Adipocyte (in vitro differentiated cells): ENCODE results near the gene UBE2G2.

Experiments used
- DNase-seq: peaks from one replicate; pipeline ENCODE4 v3.0.0-alpha.2; 2015; ENCODE audit warnings: low read depth
- H3K27me3 ChIP-seq: replicated peaks from 2 replicates; pipeline ENCODE4 v1.7.0; 2013; ENCODE audit warnings: mild to moderate bottlenecking, low read length, moderate library complexity; ENCODE audit not compliant: control insufficient read depth, insufficient read depth
- H3K36me3 ChIP-seq: 2 replicates; pipeline ENCODE4 v1.7.0; 2013; ENCODE audit warnings: low read length, mild to moderate bottlenecking, moderate library complexity; ENCODE audit not compliant: control insufficient read depth, insufficient read depth, severe bottlenecking
- H3K4me1 ChIP-seq: 2 replicates; pipeline ENCODE4 v1.7.0; 2013; ENCODE audit warnings: mild to moderate bottlenecking, low read length, moderate library complexity; ENCODE audit not compliant: control insufficient read depth, insufficient read depth
- H3K4me3 ChIP-seq: 2 replicates; pipeline ENCODE4 v1.7.0; 2013; ENCODE audit warnings: mild to moderate bottlenecking, low read length, moderate library complexity
- H3K9ac ChIP-seq: 2 replicates; pipeline ENCODE4 v1.7.0; 2013; ENCODE audit warnings: mild to moderate bottlenecking, low read length, moderate library complexity
- H3K9me3 ChIP-seq: 2 replicates; pipeline ENCODE4 v1.7.0; 2013; ENCODE audit warnings: mild to moderate bottlenecking, low read length, moderate library complexity; ENCODE audit not compliant: control insufficient read depth

The UBE2G2 gene

GRCh38 chr21:44766818-44767354 is 34.7 kb downstream of the UBE2G2 start:
- H3K27me3 ChIP-seq: no peaks in the 10 kb centered on the region
- DNase-seq: no peak
- H3K36me3 ChIP-seq: peaks cover 27% of the 10 kb centered on the region
- no peak overlapping the region for H3K4me3 ChIP-seq
- no peaks in the 10 kb centered on the region for H3K9me3 ChIP-seq
- H3K9ac ChIP-seq: no peak overlapping the region
- no peaks in the 10 kb centered on the region for H3K4me1 ChIP-seq

- peaks cover 20% of the 10 kb centered on the region for H3K36me3 ChIP-seq
- no peak overlapping the region for H3K9ac ChIP-seq
- H3K4me1 ChIP-seq: no peaks in the 10 kb centered on the region
- no peak overlapping the region for H3K4me3 ChIP-seq
- no peaks in the 10 kb centered on the region for H3K9me3 ChIP-seq
- no peak for DNase-seq
- peaks cover 6% of the 10 kb centered on the region for H3K27me3 ChIP-seq
Observed at GRCh38 chr21:44766014-44766817, 35.4 kb downstream of the UBE2G2 start.

GRCh38 chr21:44765231-44766013 is 36.2 kb downstream of the UBE2G2 start:
- no peak for DNase-seq
- H3K36me3 ChIP-seq: peaks cover 12% of the 10 kb centered on the region

GRCh38 chr21:44764319-44765230 is 37.0 kb downstream of the UBE2G2 start:
- Histone ChIP-seq H3K9me3 (no peaks in the 10 kb centered on the region), H3K4me1 (no peaks in the 10 kb centered on the region), H3K27me3 (peaks cover 22% of the 10 kb centered on the region), H3K4me3 (no peak overlapping the region), H3K36me3 (peaks cover 5% of the 10 kb centered on the region), H3K9ac (no peak overlapping the region)
- DNase-seq: no peak

More at GRCh38 chr21:44765231-44766013, 36.2 kb downstream of the UBE2G2 start:
- Histone ChIP-seq H3K9me3 (no peaks in the 10 kb centered on the region), H3K9ac (no peak overlapping the region), H3K4me3 (no peak overlapping the region), H3K4me1 (no peaks in the 10 kb centered on the region), H3K27me3 (peaks cover 14% of the 10 kb centered on the region)

- no peak for DNase-seq
- no peak overlapping the region for H3K9ac ChIP-seq
- peaks cover 5% of the 10 kb centered on the region for H3K36me3 ChIP-seq
- H3K27me3 ChIP-seq: peaks cover 22% of the 10 kb centered on the region
- no peak overlapping the region for H3K4me3 ChIP-seq
- H3K9me3 ChIP-seq: no peaks in the 10 kb centered on the region
- no peaks in the 10 kb centered on the region for H3K4me1 ChIP-seq
Observed at GRCh38 chr21:44763451-44764318, 37.9 kb downstream of the UBE2G2 start.

- H3K9me3 ChIP-seq: no peaks in the 10 kb centered on the region
- no peaks in the 10 kb centered on the region for H3K4me1 ChIP-seq
- peaks cover 22% of the 10 kb centered on the region for H3K27me3 ChIP-seq
- no peak overlapping the region for H3K4me3 ChIP-seq
- no peak for DNase-seq
- no peaks in the 10 kb centered on the region for H3K36me3 ChIP-seq
- no peak overlapping the region for H3K9ac ChIP-seq
Observed at GRCh38 chr21:44763050-44763378, 38.6 kb downstream of the UBE2G2 start.

- no peak overlapping the region for H3K9ac ChIP-seq
- no peak for DNase-seq
- H3K36me3 ChIP-seq: no peaks in the 10 kb centered on the region
- no peak overlapping the region for H3K4me3 ChIP-seq
- no peaks in the 10 kb centered on the region for H3K4me1 ChIP-seq
- H3K9me3 ChIP-seq: no peaks in the 10 kb centered on the region
- peaks cover 24% of the 10 kb centered on the region for H3K27me3 ChIP-seq
Observed at GRCh38 chr21:44762221-44763049, 39.2 kb downstream of the UBE2G2 start.

GRCh38 chr21:44761747-44762208 is 39.8 kb downstream of the UBE2G2 start:
- H3K4me1 ChIP-seq: no peaks in the 10 kb centered on the region
- H3K36me3 ChIP-seq: no peaks in the 10 kb centered on the region
- H3K27me3 ChIP-seq: peaks cover 24% of the 10 kb centered on the region
- no peak overlapping the region for H3K9ac ChIP-seq
- no peak overlapping the region for H3K4me3 ChIP-seq
- H3K9me3 ChIP-seq: peaks cover under 1% of the 10 kb centered on the region
- no peak for DNase-seq

GRCh38 chr21:44761011-44761729 is 40.5 kb downstream of the UBE2G2 start:
- Histone ChIP-seq H3K9ac (no peak overlapping the region), H3K9me3 (peaks cover 5% of the 10 kb centered on the region), H3K4me3 (no peak overlapping the region), H3K4me1 (no peaks in the 10 kb centered on the region), H3K36me3 (no peaks in the 10 kb centered on the region), H3K27me3 (peaks cover 24% of the 10 kb centered on the region)
- no peak for DNase-seq
